Measurements from ENCODE around the gene F13A1.

DNA sequence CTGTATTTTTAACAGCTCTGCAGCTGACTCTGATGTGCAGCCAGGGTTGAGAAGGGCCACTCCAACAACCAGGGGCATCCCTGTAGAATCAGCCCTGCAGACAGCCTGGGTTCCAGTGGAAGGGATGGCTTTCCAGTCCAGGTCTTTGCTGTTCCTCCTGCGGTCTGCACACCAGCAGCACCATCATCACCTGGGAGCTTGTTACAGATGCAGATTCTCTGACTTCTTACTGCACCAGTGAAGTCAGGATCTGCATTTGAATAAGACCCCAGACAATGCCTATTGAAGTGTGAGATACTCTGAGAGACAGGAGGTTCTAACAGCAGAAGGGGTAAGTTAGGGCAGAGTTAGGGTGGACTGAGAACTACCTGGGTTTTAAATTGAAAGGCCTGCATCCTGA is 151.3 kb downstream of the F13A1 start:
- TF ChIP-seq, protein P1, sequence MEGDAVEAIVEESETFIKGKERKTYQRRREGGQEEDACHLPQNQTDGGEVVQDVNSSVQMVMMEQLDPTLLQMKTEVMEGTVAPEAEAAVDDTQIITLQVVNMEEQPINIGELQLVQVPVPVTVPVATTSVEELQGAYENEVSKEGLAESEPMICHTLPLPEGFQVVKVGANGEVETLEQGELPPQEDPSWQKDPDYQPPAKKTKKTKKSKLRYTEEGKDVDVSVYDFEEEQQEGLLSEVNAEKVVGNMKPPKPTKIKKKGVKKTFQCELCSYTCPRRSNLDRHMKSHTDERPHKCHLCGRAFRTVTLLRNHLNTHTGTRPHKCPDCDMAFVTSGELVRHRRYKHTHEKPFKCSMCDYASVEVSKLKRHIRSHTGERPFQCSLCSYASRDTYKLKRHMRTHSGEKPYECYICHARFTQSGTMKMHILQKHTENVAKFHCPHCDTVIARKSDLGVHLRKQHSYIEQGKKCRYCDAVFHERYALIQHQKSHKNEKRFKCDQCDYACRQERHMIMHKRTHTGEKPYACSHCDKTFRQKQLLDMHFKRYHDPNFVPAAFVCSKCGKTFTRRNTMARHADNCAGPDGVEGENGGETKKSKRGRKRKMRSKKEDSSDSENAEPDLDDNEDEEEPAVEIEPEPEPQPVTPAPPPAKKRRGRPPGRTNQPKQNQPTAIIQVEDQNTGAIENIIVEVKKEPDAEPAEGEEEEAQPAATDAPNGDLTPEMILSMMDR (IDR thresholded peaks at IDR 0.05; ENCODE audit: extremely low read depth in 1 of 2, insufficient read depth in 1 of 2, low read depth in 1 of 2, low read length in 2 of 2), result no peak
- no peak for TF ChIP-seq EZH2 (IDR thresholded peaks at IDR 0.05; ENCODE audit: borderline replicate concordance, low read depth, low read length, severe bottlenecking)
- TF ChIP-seq POLR2A (IDR thresholded peaks at IDR 0.05; ENCODE audit: low read depth, low read length), result no peak
- no peak for TF ChIP-seq POLR2AphosphoS5 (IDR thresholded peaks at IDR 0.05; ENCODE audit: insufficient read depth, low read depth, low read length)
- TF ChIP-seq, protein P2, sequence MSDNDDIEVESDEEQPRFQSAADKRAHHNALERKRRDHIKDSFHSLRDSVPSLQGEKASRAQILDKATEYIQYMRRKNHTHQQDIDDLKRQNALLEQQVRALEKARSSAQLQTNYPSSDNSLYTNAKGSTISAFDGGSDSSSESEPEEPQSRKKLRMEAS (IDR thresholded peaks at IDR 0.05; ENCODE audit: insufficient read depth, insufficient read length), result no peak
- no peak for TF ChIP-seq JUN (IDR thresholded peaks at IDR 0.05; ENCODE audit: borderline replicate concordance, insufficient read depth, insufficient read length, low read depth)
